A549 (cell line): ENCODE data around the gene TRPV6.

Source experiments
- CEBPB ChIP-seq, 2 experiments: fragments of >200 bp in 1 of 2; sonication (Bioruptor Twin) in 1 of 2; formaldehyde crosslinking in 1 of 2; IDR thresholded peaks; 2 replicates each; pipeline ENCODE4 v1.6.1; 2012 to 2016
- RAD21 ChIP-seq, 2 experiments: fragments of >200 bp in 1 of 2; sonication (Bioruptor Twin) in 1 of 2; formaldehyde crosslinking in 1 of 2; IDR thresholded peaks in 1 of 2; conservative IDR thresholded peaks in 1 of 2; 2 replicates in 1 of 2; 3 replicates in 1 of 2; pipeline ENCODE4 v1.6.1; 2012 to 2018; ENCODE audit warnings: inconsistent platforms in 1 of 2

GRCh38 chr7:142916508-142916907 lies 31.0 kb upstream of the TRPV6 start:
- TF ChIP-seq CEBPB (IDR thresholded peaks at IDR 0.05) (no peak), RAD21 (conservative IDR thresholded peaks at IDR 0.05 in 1 of 2, IDR thresholded peaks at IDR 0.05 in 1 of 2) (no peak)
